Measurements from ENCODE around the gene ABHD17C.

DNA sequence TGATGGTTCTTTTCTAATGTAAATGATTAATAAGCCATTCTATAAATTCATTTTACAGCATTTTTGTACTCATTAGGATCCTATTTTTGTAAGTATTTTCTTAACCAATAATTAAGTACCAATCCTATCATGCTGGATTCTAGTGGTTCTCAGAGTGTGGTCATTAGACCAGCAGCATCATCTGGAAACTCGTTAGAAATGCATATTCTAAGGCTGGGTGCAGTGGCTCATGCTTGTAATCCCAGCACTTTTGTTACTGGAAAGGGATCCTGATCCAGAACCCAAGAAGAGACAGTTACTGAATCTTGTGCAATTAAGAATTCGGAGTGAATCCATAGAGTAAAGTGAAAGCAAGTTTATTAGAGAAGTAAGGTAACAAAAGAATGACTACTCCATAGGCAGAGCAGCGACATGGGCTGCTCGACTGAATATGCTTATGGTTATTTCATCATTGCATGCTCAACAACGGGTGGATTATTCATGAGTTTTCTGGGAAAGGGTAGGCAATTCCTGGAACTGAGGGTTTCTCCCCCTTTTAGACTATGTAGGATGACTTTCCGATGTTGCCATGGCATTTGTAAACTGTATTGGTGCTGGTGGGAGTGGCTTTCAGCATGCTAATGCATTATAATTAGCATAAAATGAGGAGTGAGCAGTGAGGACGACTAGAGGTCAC lies 74.2 kb downstream of the ABHD17C start:
- no peak for TF ChIP-seq POLR2AphosphoS5 (IDR thresholded peaks at IDR 0.05; ENCODE audit: low read depth)
- TF ChIP-seq, protein P1, sequence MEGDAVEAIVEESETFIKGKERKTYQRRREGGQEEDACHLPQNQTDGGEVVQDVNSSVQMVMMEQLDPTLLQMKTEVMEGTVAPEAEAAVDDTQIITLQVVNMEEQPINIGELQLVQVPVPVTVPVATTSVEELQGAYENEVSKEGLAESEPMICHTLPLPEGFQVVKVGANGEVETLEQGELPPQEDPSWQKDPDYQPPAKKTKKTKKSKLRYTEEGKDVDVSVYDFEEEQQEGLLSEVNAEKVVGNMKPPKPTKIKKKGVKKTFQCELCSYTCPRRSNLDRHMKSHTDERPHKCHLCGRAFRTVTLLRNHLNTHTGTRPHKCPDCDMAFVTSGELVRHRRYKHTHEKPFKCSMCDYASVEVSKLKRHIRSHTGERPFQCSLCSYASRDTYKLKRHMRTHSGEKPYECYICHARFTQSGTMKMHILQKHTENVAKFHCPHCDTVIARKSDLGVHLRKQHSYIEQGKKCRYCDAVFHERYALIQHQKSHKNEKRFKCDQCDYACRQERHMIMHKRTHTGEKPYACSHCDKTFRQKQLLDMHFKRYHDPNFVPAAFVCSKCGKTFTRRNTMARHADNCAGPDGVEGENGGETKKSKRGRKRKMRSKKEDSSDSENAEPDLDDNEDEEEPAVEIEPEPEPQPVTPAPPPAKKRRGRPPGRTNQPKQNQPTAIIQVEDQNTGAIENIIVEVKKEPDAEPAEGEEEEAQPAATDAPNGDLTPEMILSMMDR (conservative IDR thresholded peaks at IDR 0.05; ENCODE audit: low read depth in 2 of 2): no peak
- no peak for TF ChIP-seq EZH2phosphoT487 (IDR thresholded peaks at IDR 0.05; ENCODE audit: unreplicated experiment)
